Stomach (tissue), 9 donors: ENCODE results near the gene TRIM14. TPM values are rescaled to one million over a fixed set of nuclear protein-coding genes. Genes with fewer than 3 reads are reported as not detected.
A peak's percentile ranks its signal among the peaks of the same experiment; 100 is the strongest.

Experiments used
- DNase-seq, 2 donors: peaks; one replicate each; pipeline versions ENCODE4 v3.0.0 to v3.0.0-alpha.2; 2013 to 2019
- H3K27ac ChIP-seq, 5 donors: fragments of 200-600 bp in 4 of 5; sonication (generic) in 4 of 5; one replicate each; pipeline ENCODE4 v1.5.1; 2013 to 2019; ENCODE audit warnings: mild to moderate bottlenecking in 1 of 5, moderate library complexity in 1 of 5
- H3K27me3 ChIP-seq, 3 donors: fragments of 200-600 bp; sonication (generic); one replicate each; pipeline ENCODE4 v1.5.1; 2017 to 2019; ENCODE audit warnings: mixed run types in 1 of 3
- H3K36me3 ChIP-seq, 4 donors: fragments of 200-600 bp; sonication (generic); 1 replicate in 3 of 4; 2 replicates in 1 of 4; pipeline ENCODE4 v1.5.1; 2016 to 2019
- H3K4me1 ChIP-seq, 4 donors: fragments of 200-600 bp; sonication (generic); one replicate each; pipeline ENCODE4 v1.5.1; 2016 to 2019
- H3K4me3 ChIP-seq, 4 donors: fragments of 200-600 bp; sonication (generic) in 3 of 4; one replicate each; pipeline ENCODE4 v1.5.1; 2016 to 2019; ENCODE audit warnings: mild to moderate bottlenecking in 1 of 4
- H3K9me3 ChIP-seq, 4 donors: fragments of 200-600 bp; sonication (generic); one replicate each; pipeline ENCODE4 v1.5.1; 2016 to 2019
- EP300 ChIP-seq: sonication (generic); formaldehyde crosslinking; IDR thresholded peaks from one replicate; pipeline ENCODE4 v1.6.1; 2017; ENCODE audit warnings: antibody characterized with exemption
- POLR2A ChIP-seq, 4 donors: fragments of 450-650 bp; IDR thresholded peaks; one replicate each; pipeline ENCODE4 v1.6.1; 2016; ENCODE audit warnings: antibody characterized with exemption in 4 of 4, control low read depth in 2 of 4, mild to moderate bottlenecking in 1 of 4, moderate library complexity in 1 of 4
- POLR2AphosphoS5 ChIP-seq, 3 donors: sonication (generic); formaldehyde crosslinking; IDR thresholded peaks; one replicate each; pipeline ENCODE4 v1.6.1; 2016; ENCODE audit warnings: antibody characterized with exemption in 3 of 3
- WGBS, 5 donors: extraction: QIAGEN DNeasy Blood & Tissue Kit in 3 of 5; methylation state at CpG; one replicate each; pipeline versions ENCODE4 v1.1.5 to v1.1.7; 2013 to 2018; 5-methylcytosine and 5-hydroxymethylcytosine counted together
- intact Hi-C: fragments of 100-400 bp; cut with DNase I; formaldehyde crosslinking; loops from one replicate; pipeline ENCODE4 v1.15.1; 2023; ENCODE audit warnings: low total_unique reads
- polyA plus RNA-seq, 3 donors: library from polyadenylated mRNA; stranded (reverse); fragments of 200-250 nt; gene quantifications; one replicate each; pipeline ENCODE4 v1.2.3, GENCODE V29; 2013
- total RNA-seq, 5 donors: library from RNA; depleted of rRNA; stranded (reverse); fragments of >200 nt; gene quantifications; one replicate each; pipeline versions ENCODE4 v1.1.0 to v1.2.3, GENCODE V29; 2014 to 2016
- TF ChIP-seq, protein P1 (sequence below), 7 experiments: fragments of 450-650 bp in 4 of 7; fragments of 200-600 bp in 3 of 7; sonication (generic) in 3 of 7; IDR thresholded peaks; one replicate each; pipeline ENCODE4 v1.5.1; 2016 to 2019; ENCODE audit warnings: antibody characterized with exemption in 7 of 7, control low read depth in 2 of 7, mild to moderate bottlenecking in 1 of 7
- donor health status: healthy with polysubstance abuse.
- donor health status: Bipolar disorder and iron deficiency.
- donor health status: healthy.

TRIM14 gene
- total and polyA plus RNA-seq, 8 donors = 4.7 to 249 (median 10.7) TPM

DNA sequence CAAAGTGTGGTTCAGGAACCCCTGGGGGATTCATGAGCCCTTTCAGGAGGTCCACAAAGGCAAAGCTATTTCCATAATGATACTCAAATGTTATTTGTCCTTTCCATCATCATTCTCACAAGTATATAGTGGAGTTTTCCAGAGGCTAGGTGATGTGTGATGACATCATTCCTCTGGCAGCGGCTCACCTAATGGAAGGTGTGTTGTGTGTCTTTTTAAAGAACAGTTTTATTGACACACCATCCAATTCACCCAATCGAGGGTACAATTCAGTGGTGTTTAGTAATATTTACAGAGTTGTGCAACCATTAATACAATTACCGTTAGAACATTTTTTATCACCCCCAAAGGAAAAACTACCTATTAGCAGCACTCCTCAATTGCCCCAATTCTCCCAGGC lies 52.8 kb downstream of the TRIM14 start:
- no peak for DNase-seq
- no peaks in the 10 kb centered on the region for H3K9me3 ChIP-seq
- H3K4me3 ChIP-seq = no peak overlapping the region
- H3K27me3 ChIP-seq = no peaks in the 10 kb centered on the region
- H3K36me3 ChIP-seq = peaks cover 28 to 86% (median 76%) of the 10 kb centered on the region in 4 donors
- peak overlapping the region in 2 of 5 donors; percentile 7 to 14 for H3K27ac ChIP-seq
- WGBS, 5 donors = 50 to 79% (median 62%) methylated on average over 3 of the region's 3 CpGs
- intact Hi-C loops = no loop called here
- TF ChIP-seq POLR2A (IDR thresholded peaks at IDR 0.05) (no peak), EP300 (no peak)
- TF ChIP-seq, protein P1, sequence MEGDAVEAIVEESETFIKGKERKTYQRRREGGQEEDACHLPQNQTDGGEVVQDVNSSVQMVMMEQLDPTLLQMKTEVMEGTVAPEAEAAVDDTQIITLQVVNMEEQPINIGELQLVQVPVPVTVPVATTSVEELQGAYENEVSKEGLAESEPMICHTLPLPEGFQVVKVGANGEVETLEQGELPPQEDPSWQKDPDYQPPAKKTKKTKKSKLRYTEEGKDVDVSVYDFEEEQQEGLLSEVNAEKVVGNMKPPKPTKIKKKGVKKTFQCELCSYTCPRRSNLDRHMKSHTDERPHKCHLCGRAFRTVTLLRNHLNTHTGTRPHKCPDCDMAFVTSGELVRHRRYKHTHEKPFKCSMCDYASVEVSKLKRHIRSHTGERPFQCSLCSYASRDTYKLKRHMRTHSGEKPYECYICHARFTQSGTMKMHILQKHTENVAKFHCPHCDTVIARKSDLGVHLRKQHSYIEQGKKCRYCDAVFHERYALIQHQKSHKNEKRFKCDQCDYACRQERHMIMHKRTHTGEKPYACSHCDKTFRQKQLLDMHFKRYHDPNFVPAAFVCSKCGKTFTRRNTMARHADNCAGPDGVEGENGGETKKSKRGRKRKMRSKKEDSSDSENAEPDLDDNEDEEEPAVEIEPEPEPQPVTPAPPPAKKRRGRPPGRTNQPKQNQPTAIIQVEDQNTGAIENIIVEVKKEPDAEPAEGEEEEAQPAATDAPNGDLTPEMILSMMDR (IDR thresholded peaks at IDR 0.05) = no peak
- H3K4me1 ChIP-seq = peaks cover 11 to 33% (median 18%) of the 10 kb centered on the region in 4 donors

DNA sequence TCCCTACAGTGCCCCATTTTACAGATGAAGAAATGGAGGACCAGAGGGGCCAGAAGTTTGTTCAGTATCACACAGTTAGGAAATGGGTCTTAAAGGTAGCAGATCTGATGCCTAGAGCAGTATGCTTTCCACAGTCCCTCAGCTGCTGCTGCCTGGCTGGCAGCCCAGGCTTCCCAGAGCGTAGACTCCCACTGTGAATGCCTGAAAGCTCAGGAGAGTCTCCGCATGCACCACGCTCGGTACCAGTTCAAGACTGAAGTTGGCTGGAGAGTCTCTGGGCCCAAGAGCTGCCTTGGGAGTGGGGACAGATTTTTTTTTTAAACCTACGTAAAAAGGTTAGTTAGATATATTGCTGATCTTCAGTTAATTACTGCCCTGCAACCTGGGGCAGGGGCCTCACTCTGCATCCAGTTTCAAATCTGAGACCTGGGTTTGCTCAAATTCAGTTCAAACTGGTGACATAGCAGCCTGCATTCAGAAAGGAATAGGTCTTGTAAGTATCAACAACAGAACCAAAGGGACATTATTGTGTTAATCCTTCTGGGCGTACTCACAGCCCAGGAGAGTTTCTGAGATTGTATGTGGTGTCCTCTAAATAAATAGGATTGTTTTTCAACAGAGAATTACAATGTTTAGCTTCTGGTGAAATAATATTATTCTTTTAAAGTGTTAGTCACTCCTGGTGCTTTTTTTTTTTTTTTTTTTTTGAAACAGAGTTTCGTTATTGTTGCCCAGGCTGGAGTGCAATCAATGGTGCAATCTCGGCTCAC lies 54.2 kb downstream of the TRIM14 start:
- Histone ChIP-seq H3K27ac (no peak overlapping the region), H3K4me1 (peaks cover 8 to 39% (median 19%) of the 10 kb centered on the region in 4 donors), H3K9me3 (no peaks in the 10 kb centered on the region), H3K4me3 (no peak overlapping the region), H3K36me3 (peaks cover 34 to 91% (median 81%) of the 10 kb centered on the region in 4 donors), H3K27me3 (no peaks in the 10 kb centered on the region)
- WGBS, 5 donors = 76 to 92% (median 84%) methylated on average over 5 to 8 of the region's 8 CpGs
- intact Hi-C loops = no loop called here
- DNase-seq = no peak
- TF ChIP-seq POLR2AphosphoS5 (IDR thresholded peaks at IDR 0.05) = no peak
- no peak for TF ChIP-seq POLR2A (IDR thresholded peaks at IDR 0.05)
- TF ChIP-seq, protein P1 (IDR thresholded peaks at IDR 0.05) = no peak
- no peak for TF ChIP-seq EP300

DNA sequence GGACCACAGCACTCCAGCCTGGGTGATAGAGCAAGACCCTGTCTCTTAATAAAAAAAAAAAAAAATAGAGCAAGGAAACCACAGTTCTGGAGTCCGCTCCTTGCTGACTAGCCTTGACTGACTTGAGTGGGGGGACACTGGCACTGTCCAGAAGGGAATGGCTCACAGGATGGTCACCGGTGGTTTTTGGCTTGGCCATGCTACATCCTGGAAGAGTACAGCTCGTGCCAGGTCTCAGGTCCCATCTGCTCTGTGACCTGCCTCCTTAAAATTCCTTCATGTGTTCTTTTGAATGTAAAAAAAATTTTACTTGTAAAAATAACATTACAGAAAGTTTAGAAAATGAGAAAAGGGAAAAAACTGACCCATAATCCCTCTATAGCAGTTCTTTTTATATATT lies 56.9 kb downstream of the TRIM14 start:
- peaks cover 15 to 56% (median 44%) of the 10 kb centered on the region in 4 donors for H3K4me1 ChIP-seq
- peaks cover 34 to 69% (median 63%) of the 10 kb centered on the region in 4 donors for H3K36me3 ChIP-seq

DNA sequence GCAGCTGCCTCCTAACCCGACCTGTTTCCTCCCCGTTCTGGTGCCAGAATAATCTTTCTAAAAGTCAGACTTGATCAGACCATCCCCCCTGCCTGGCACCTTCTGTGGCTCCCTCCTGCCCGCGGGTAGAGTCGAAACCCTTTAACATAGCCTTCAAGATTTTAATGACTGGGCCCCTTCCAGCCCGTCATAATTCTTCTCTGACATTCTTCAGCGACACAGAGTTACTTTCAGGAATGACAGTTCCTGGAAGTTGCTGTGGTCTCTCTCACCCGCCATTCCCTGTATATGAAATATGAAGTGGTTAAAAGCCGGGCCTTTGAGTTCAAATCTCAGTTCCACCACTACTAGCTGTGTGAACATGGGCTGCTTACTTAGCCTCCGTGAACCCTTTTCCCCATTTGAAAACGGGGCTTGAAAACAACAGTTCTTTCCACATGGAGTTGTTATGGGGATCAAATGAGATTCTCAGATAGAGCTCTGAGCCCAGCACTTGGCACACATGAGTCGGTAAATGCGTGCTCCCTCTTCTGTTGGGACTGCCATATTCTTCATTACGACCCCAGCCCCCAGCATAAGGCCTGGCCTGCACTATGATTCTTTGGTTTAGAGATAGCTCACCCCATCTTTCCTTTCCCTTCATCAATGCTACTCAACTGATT lies 61.8 kb downstream of the TRIM14 start:
- H3K9me3 ChIP-seq = no peaks in the 10 kb centered on the region
- 2 to 4% (median 4%) methylated on average over 13 to 14 of the region's 14 CpGs for WGBS, 5 donors
- DNase-seq = no peak
- H3K27me3 ChIP-seq = no peaks in the 10 kb centered on the region
- peaks cover 11 to 21% (median 17%) of the 10 kb centered on the region in 4 donors for H3K36me3 ChIP-seq
- TF ChIP-seq, protein P1 (IDR thresholded peaks at IDR 0.05) = no peak
- TF ChIP-seq EP300 (no peak), POLR2A (IDR thresholded peaks at IDR 0.05) (no peak), POLR2AphosphoS5 (IDR thresholded peaks at IDR 0.05) (no peak)
- peak overlapping the region; percentile 94 to 98 (median 97) for H3K27ac ChIP-seq
- H3K4me1 ChIP-seq = peaks cover 13 to 53% (median 41%) of the 10 kb centered on the region in 4 donors
- peak overlapping the region; percentile 61 to 86 (median 78) for H3K4me3 ChIP-seq
- intact Hi-C loops = no loop called here

More for the DNA sequence above, 56.9 kb downstream of the TRIM14 start:
- intact Hi-C loops = no loop called here
- DNase-seq = no peak
- no peaks in the 10 kb centered on the region for H3K27me3 ChIP-seq
- 49 to 87% (median 57%) methylated on average over 3 of the region's 3 CpGs for WGBS, 5 donors
- H3K4me3 ChIP-seq = no peak overlapping the region
- H3K9me3 ChIP-seq = no peaks in the 10 kb centered on the region
- TF ChIP-seq EP300 (no peak), POLR2A (IDR thresholded peaks at IDR 0.05) (no peak), POLR2AphosphoS5 (IDR thresholded peaks at IDR 0.05) (no peak)
- TF ChIP-seq, protein P1 (IDR thresholded peaks at IDR 0.05) = no peak
- no peak overlapping the region for H3K27ac ChIP-seq
